H1 (cell line): ENCODE results near the gene TP73. TPM values are rescaled to one million over a fixed set of nuclear protein-coding genes. Genes with fewer than 3 reads are reported as not detected.

Source experiments
- CTCF ChIA-PET: fragments of 300-600 bp; sonication (Branson Sonifier 250); formaldehyde crosslinking; loops from one replicate; lab custom pipeline; 2021; ENCODE audit not compliant: partially characterized antibody; lab: Charles Lee
- POLR2A ChIA-PET: fragments of 300-600 bp; sonication (Branson Sonifier 250); formaldehyde crosslinking; loops from one replicate; lab custom pipeline; 2021; ENCODE audit warnings: inconsistent platforms; ENCODE audit not compliant: partially characterized antibody; lab: Charles Lee
- DNase-seq, 2 experiments: peaks; one replicate each; pipeline versions ENCODE4 v3.0.0 to v3.0.0-alpha.2; 2010 to 2022; ENCODE audit warnings: low spot score in 2 of 2, low read depth in 1 of 2, mixed read lengths in 1 of 2
- FAIRE-seq: peaks from 2 replicates; lab custom pipeline; 2011; peaks lifted over from hg19 to GRCh38; lab: Jason Lieb, UNC
- H2AFZ ChIP-seq: 2 replicates; pipeline ENCODE4 v1.8.1; 2012; ENCODE audit warnings: low read length, inconsistent platforms
- H2AK5ac ChIP-seq: 2 replicates; pipeline ENCODE4 v1.6.1; 2013; ENCODE audit warnings: low read depth, low read length
- H2BK120ac ChIP-seq: replicated peaks from 2 replicates; pipeline ENCODE3; 2013; ENCODE audit warnings: low read depth, low read length, inconsistent platforms
- H2BK12ac ChIP-seq: 2 replicates; pipeline ENCODE4 v1.6.1; 2013; ENCODE audit warnings: low read depth, low read length
- H2BK15ac ChIP-seq: 2 replicates; pipeline ENCODE4 v1.6.1; 2013; ENCODE audit warnings: low read length
- H2BK20ac ChIP-seq: 2 replicates; pipeline ENCODE4 v1.6.1; 2013; ENCODE audit warnings: low read length
- H2BK5ac ChIP-seq: 2 replicates; pipeline ENCODE4 v1.6.1; 2013; ENCODE audit warnings: low read depth, low read length
- H3K14ac ChIP-seq: 2 replicates; pipeline ENCODE4 v1.6.1; 2013; ENCODE audit warnings: inconsistent platforms; ENCODE audit not compliant: insufficient read length
- H3K18ac ChIP-seq: 2 replicates; pipeline ENCODE4 v1.6.1; 2013; ENCODE audit warnings: low read length; ENCODE audit errors: extremely low read depth
- H3K23ac ChIP-seq: 2 replicates; pipeline ENCODE4 v1.6.1; 2013; ENCODE audit warnings: inconsistent platforms; ENCODE audit not compliant: insufficient read length
- H3K23me2 ChIP-seq: 2 replicates; pipeline ENCODE4 v1.6.1; 2013; ENCODE audit warnings: low read depth, low read length
- H3K27ac ChIP-seq: 2 replicates; pipeline ENCODE4 v1.6.1; 2011; ENCODE audit warnings: low read depth, low read length, inconsistent platforms
- H3K27me3 ChIP-seq, 4 experiments: replicated peaks in 1 of 4; 1 replicate in 1 of 4; 2 replicates in 3 of 4; pipeline versions ENCODE4 v1.6.1 to v1.8.1; 2011 to 2013; ENCODE audit warnings: low read length in 3 of 4, mild to moderate bottlenecking in 3 of 4, inconsistent platforms in 2 of 4, mixed read lengths in 2 of 4, moderate library complexity in 1 of 4; ENCODE audit not compliant: control insufficient read depth in 3 of 4, insufficient read depth in 3 of 4; ENCODE audit errors: extremely low read depth in 1 of 4
- H3K36me3 ChIP-seq, 4 experiments: 2 replicates each; pipeline versions ENCODE4 v1.6.1 to v1.8.1; 2011 to 2013; ENCODE audit warnings: mild to moderate bottlenecking in 4 of 4, low read length in 3 of 4, moderate library complexity in 2 of 4, control low read depth in 1 of 4, inconsistent platforms in 1 of 4; ENCODE audit not compliant: insufficient read depth in 4 of 4, control insufficient read depth in 2 of 4
- H3K4ac ChIP-seq: replicated peaks from 2 replicates; pipeline ENCODE3; 2013; ENCODE audit warnings: low read length, low read depth, mixed read lengths, inconsistent platforms; ENCODE audit not compliant: insufficient read length
- H3K4me1 ChIP-seq, 4 experiments: replicated peaks in 1 of 4; 1 replicate in 1 of 4; 2 replicates in 3 of 4; pipeline versions ENCODE4 v1.6.1 to v1.8.1; 2011 to 2013; ENCODE audit warnings: low read length in 3 of 4, inconsistent platforms in 2 of 4, mixed read lengths in 1 of 4; ENCODE audit not compliant: insufficient read depth in 4 of 4, control insufficient read depth in 3 of 4
- H3K4me2 ChIP-seq, 2 experiments: 2 replicates each; pipeline versions ENCODE4 v1.6.1 to v1.8.1; 2011 to 2013; ENCODE audit warnings: low read depth in 2 of 2, low read length in 2 of 2, control low read depth in 1 of 2, inconsistent platforms in 1 of 2, mild to moderate bottlenecking in 1 of 2; ENCODE audit not compliant: insufficient read depth in 1 of 2
- H3K4me3 ChIP-seq, 4 experiments: fragments of 200-600, 300-600 bp in 1 of 4; sonication (generic), shearing (Covaris generic), sonication (Bioruptor Twin) in 1 of 4; 2 replicates each; pipeline versions ENCODE4 v1.5.1 to v1.8.1; 2011 to 2016; ENCODE audit warnings: low read length in 4 of 4, low read depth in 3 of 4, control low read depth in 2 of 4, inconsistent platforms in 2 of 4, mild to moderate bottlenecking in 2 of 4, mixed read lengths in 1 of 4, moderate library complexity in 1 of 4; ENCODE audit not compliant: insufficient read depth in 2 of 4; ENCODE audit errors: extremely low read depth in 1 of 4
- H3K56ac ChIP-seq: replicated peaks from 2 replicates; pipeline ENCODE3; 2013; ENCODE audit warnings: low read depth, mild to moderate bottlenecking, mixed read lengths, low read length, inconsistent platforms; ENCODE audit not compliant: insufficient read length
- H3K79me1 ChIP-seq: 2 replicates; pipeline ENCODE4 v1.6.1; 2013; ENCODE audit warnings: low read depth, low read length, control low read depth
- H3K79me2 ChIP-seq, 2 experiments: 2 replicates each; pipeline versions ENCODE4 v1.6.1 to v1.8.1; 2012 to 2013; ENCODE audit warnings: low read length in 2 of 2, mild to moderate bottlenecking in 2 of 2, inconsistent platforms in 1 of 2; ENCODE audit not compliant: insufficient read depth in 2 of 2, control insufficient read depth in 1 of 2
- H3K9ac ChIP-seq, 4 experiments: replicated peaks in 1 of 4; 1 replicate in 1 of 4; 2 replicates in 3 of 4; pipeline versions ENCODE4 v1.6.1 to v1.8.1; 2011 to 2013; ENCODE audit warnings: low read depth in 3 of 4, low read length in 3 of 4, control low read depth in 2 of 4, mild to moderate bottlenecking in 2 of 4, moderate library complexity in 2 of 4, inconsistent platforms in 1 of 4; ENCODE audit errors: extremely low read depth in 1 of 4
- H3K9me3 ChIP-seq, 2 experiments: 2 replicates each; pipeline versions ENCODE4 v1.6.1 to v1.8.1; 2012 to 2013; ENCODE audit warnings: mild to moderate bottlenecking in 2 of 2, moderate library complexity in 2 of 2, control low read depth in 1 of 2, inconsistent platforms in 1 of 2, low read depth in 1 of 2, low read length in 1 of 2, mixed read lengths in 1 of 2; ENCODE audit not compliant: insufficient read depth in 2 of 2
- H4K20me1 ChIP-seq, 2 experiments: replicated peaks in 1 of 2; 2 replicates each; pipeline versions ENCODE3 to v1.8.1; 2011 to 2013; ENCODE audit warnings: inconsistent platforms in 2 of 2, low read length in 2 of 2, mild to moderate bottlenecking in 1 of 2; ENCODE audit not compliant: insufficient read depth in 2 of 2, control insufficient read depth in 1 of 2
- H4K5ac ChIP-seq: 2 replicates; pipeline ENCODE4 v1.6.1; 2013; ENCODE audit warnings: low read length, low read depth, mixed read lengths, inconsistent platforms; ENCODE audit not compliant: insufficient read length
- H4K8ac ChIP-seq: 2 replicates; pipeline ENCODE4 v1.8.0; 2013; ENCODE audit warnings: mild to moderate bottlenecking, moderate library complexity, low read length, inconsistent platforms; ENCODE audit not compliant: insufficient read depth; ENCODE audit errors: extremely low read depth
- H4K91ac ChIP-seq: replicated peaks from 2 replicates; pipeline ENCODE3; 2013; ENCODE audit warnings: low read length, mixed read lengths, inconsistent platforms; ENCODE audit not compliant: insufficient read length
- BACH1 ChIP-seq: IDR thresholded peaks from 2 replicates; pipeline ENCODE4 v1.6.1; 2012; ENCODE audit warnings: low read length, improper control_type of control experiment
- CBX8 ChIP-seq: fragments of 300-800, 300-1000 bp; sonication (generic); IDR thresholded peaks from 2 replicates; pipeline ENCODE4 v1.7.1; 2016; ENCODE audit warnings: low read depth, low read length, borderline replicate concordance
- CEBPB ChIP-seq: IDR thresholded peaks from 2 replicates; pipeline ENCODE4 v1.6.1; 2012; ENCODE audit warnings: low read depth, low read length
- CHD2 ChIP-seq: IDR thresholded peaks from 2 replicates; pipeline ENCODE4 v1.6.1; 2012; ENCODE audit warnings: low read length, improper control_type of control experiment
- EZH2 ChIP-seq: fragments of 200-600 bp; sonication (generic); IDR thresholded peaks from 2 replicates; pipeline ENCODE4 v1.7.1; 2012; ENCODE audit warnings: low read depth, mild to moderate bottlenecking, moderate library complexity, low read length, inconsistent platforms; ENCODE audit not compliant: severe bottlenecking
- JUN ChIP-seq: IDR thresholded peaks from 2 replicates; pipeline ENCODE4 v1.6.1; 2011; ENCODE audit warnings: low read depth, mild to moderate bottlenecking, improper control_type of control experiment, low read length
- MAFK ChIP-seq: IDR thresholded peaks from 2 replicates; pipeline ENCODE4 v1.6.1; 2012; ENCODE audit warnings: low read depth, mild to moderate bottlenecking, improper control_type of control experiment, low read length
- RXRA ChIP-seq: IDR thresholded peaks from 2 replicates; pipeline ENCODE4 v1.6.1; 2011; ENCODE audit warnings: low read depth, mild to moderate bottlenecking, low read length, moderate library complexity; ENCODE audit not compliant: insufficient read depth
- SIN3A ChIP-seq, 2 experiments: IDR thresholded peaks in 1 of 2; conservative IDR thresholded peaks in 1 of 2; 2 replicates each; pipeline ENCODE4 v1.6.1; 2011 to 2012; ENCODE audit warnings: low read length in 2 of 2, improper control_type of control experiment in 1 of 2, low read depth in 1 of 2, mild to moderate bottlenecking in 1 of 2
- TEAD4 ChIP-seq: IDR thresholded peaks from 2 replicates; pipeline ENCODE4 v1.6.1; 2012; ENCODE audit warnings: low read depth, low read length, inconsistent platforms, mixed read lengths
- YY1 ChIP-seq: IDR thresholded peaks from 2 replicates; pipeline ENCODE4 v1.6.1; 2011; ENCODE audit warnings: low read depth, mild to moderate bottlenecking, low read length
- ZNF274 ChIP-seq: IDR thresholded peaks from 2 replicates; pipeline ENCODE4 v1.7.0; 2012; ENCODE audit warnings: low read length, borderline replicate concordance; ENCODE audit errors: extremely low read depth
- WGBS, 2 experiments: shearing (Covaris generic) in 1 of 2; methylation state at CpG; one replicate each; pipeline versions ENCODE4 v1.1.6 to v1.1.7; 2013 to 2015; ENCODE audit warnings: low lambda C conversion rate in 2 of 2, mixed read lengths in 2 of 2, inconsistent platforms in 1 of 2, low coverage in 1 of 2, missing lambda C conversion rate in 1 of 2; ENCODE audit not compliant: insufficient replicate concordance in 2 of 2, insufficient coverage in 1 of 2, insufficient read length in 1 of 2; ENCODE audit errors: extremely low coverage in 1 of 2, missing lambda C conversion rate in 1 of 2; 5-methylcytosine and 5-hydroxymethylcytosine counted together
- polyA plus RNA-seq, 7 experiments: library from polyadenylated mRNA; depleted of rRNA in 3 of 7; stranded (reverse) in 5 of 7; unstranded in 2 of 7; fragments of >200 nt in 5 of 7; fragments of 200-250 nt in 2 of 7; gene quantifications; 1 replicate in 5 of 7; 2 replicates in 1 of 7; 4 replicates in 1 of 7; pipeline versions ENCODE4 v1.2.1 to v1.2.3, GENCODE V29; 2011 to 2013; ENCODE audit warnings: missing spikeins in 2 of 7, mixed read lengths in 2 of 7
- total RNA-seq: library from RNA; stranded (reverse); fragmentation: NEBNext Ultra II Directional; extraction: Animal tissue kit (Norgen Biotek cat#: 25700); gene quantifications from 2 replicates; pipeline ENCODE4 v1.2.1, GENCODE V29; 2021
- TF ChIP-seq, protein P1 (sequence below): IDR thresholded peaks from 2 replicates; pipeline ENCODE4 v1.6.1; 2012; ENCODE audit warnings: inconsistent platforms

Gene TP73
- total and polyA plus RNA-seq, 2 of the 8 experiments (the other 6 are each of a cell fraction or from before 2014, with no cell fraction given): 2.6 to 3.1 TPM

DNA sequence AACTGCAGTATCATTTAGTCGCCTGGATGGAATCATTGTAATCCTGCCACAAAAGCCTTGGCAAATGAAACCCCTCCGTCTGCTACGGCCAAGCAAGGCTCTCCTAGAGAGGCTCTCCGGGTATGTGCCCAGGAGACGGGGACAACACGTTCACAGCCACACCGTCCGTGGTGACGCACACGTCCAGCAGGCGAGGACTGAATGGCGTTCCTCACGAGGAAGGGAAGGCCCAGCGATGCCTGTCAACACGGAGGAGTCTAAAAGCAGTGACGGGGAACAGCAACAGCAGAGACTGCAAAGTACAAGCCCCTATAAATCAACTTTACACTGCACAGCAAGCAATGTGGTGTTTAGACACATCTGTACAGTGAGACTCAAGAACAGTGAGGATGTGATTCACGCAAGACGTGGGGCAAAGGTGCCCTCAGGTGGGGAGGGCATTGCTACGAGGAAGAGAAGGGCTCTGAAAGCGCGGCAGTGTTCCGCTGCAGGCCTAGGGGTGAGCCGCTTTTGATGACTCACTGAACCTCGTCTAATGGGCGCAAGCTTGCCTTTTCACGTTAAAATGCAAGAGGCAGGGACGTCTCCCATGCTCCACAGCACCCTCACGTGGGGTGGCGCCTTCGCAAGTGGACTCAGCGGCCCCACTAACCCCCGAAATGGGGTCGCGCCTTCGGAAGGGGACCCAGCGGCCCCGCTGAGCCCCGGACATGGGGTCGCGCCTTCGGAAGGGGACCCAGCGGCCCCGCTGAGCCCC, 9.2 kb upstream of the TP73 start:
- Histone ChIP-seq H3K14ac (no peak overlapping the region), H3K4me2 (no peak overlapping the region), H3K4me3 (no peak overlapping the region), H3K27ac (no peak overlapping the region), H3K79me2 (no peaks in the 10 kb centered on the region), H2AFZ (no peak overlapping the region), H3K56ac (no peak overlapping the region), H4K20me1 (peaks cover 0 to 7% of the 10 kb centered on the region in 2 experiments), H2BK12ac (no peak overlapping the region), H3K4ac (no peak overlapping the region), H3K4me1 (no peaks in the 10 kb centered on the region), H3K18ac (no peak overlapping the region), H4K91ac (no peak overlapping the region), H3K36me3 (peaks cover 0 to 19% (median 12%) of the 10 kb centered on the region in 4 experiments; a peak in 5 of 8 replicates), H2BK15ac (no peak overlapping the region), H3K79me1 (peaks cover 5% of the 10 kb centered on the region), H2BK5ac (0 out of 2 replicates have a peak overlapping the region, but pooled peaks have one; percentile 35), H3K23me2 (no peaks in the 10 kb centered on the region), H4K5ac (no peak overlapping the region), H3K9ac (no peak overlapping the region), H2BK20ac (no peak overlapping the region), H3K27me3 (no peaks in the 10 kb centered on the region), H3K9me3 (no peaks in the 10 kb centered on the region), H2BK120ac (no peak overlapping the region), H4K8ac (no peak overlapping the region), H2AK5ac (no peak overlapping the region), H3K23ac (no peak overlapping the region)
- 89% methylated on average over 37 of the region's 43 CpGs; no CpG with 5 or more reads in 1 of the 2 experiments for WGBS, 2 experiments
- ChIA-PET POLR2A (no interaction called here), CTCF (interaction anchor here (1.2 to 1.6 kb wide), 3 partner anchors 9 to 124 kb away, joined by 3 to 5 read pairs (median 4); no protein-coding TSS in a partner anchor)
- DNase-seq (no peak), FAIRE-seq (no peak)
- TF ChIP-seq CBX8: no peak
- no peak for TF ChIP-seq EZH2
- TF ChIP-seq MAFK: no peak
- no peak for TF ChIP-seq JUN
- TF ChIP-seq BACH1: no peak
- no peak for TF ChIP-seq YY1
- TF ChIP-seq RXRA: no peak
- TF ChIP-seq ZNF274: no peak
- TF ChIP-seq, protein P1, sequence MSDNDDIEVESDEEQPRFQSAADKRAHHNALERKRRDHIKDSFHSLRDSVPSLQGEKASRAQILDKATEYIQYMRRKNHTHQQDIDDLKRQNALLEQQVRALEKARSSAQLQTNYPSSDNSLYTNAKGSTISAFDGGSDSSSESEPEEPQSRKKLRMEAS: no peak
- no peak for TF ChIP-seq SIN3A (conservative IDR thresholded peaks at IDR 0.05 in 1 of 2, IDR thresholded peaks at IDR 0.05 in 1 of 2; ENCODE audit: low read depth in 1 of 2, low read length in 2 of 2)
- TF ChIP-seq CHD2: no peak
- TF ChIP-seq CEBPB: no peak
- TF ChIP-seq TEAD4: no peak
